IPS DF 4.7 (cell line): ENCODE results near the gene THOC5.

Experiments
- DNase-seq: peaks from one replicate; pipeline ENCODE4 v3.0.0-alpha.2; 2013; ENCODE audit warnings: low spot score; ENCODE audit errors: extremely low read depth

Gene THOC5

GRCh38 chr22:29478326-29479276, 75.0 kb downstream of the THOC5 start:
- no peak for DNase-seq

- DNase-seq, result no peak
Observed at GRCh38 chr22:29477723-29478318, 75.7 kb downstream of the THOC5 start.

- no peak for DNase-seq
Observed at GRCh38 chr22:29476116-29476515, 77.4 kb downstream of the THOC5 start.

- no peak for DNase-seq
Observed at GRCh38 chr22:29475550-29475949, 78.0 kb downstream of the THOC5 start.

GRCh38 chr22:29473001-29473400, 80.6 kb downstream of the THOC5 start:
- DNase-seq, result no peak

GRCh38 chr22:29470159-29470855, 83.2 kb downstream of the THOC5 start:
- DNase-seq, result no peak

GRCh38 chr22:29469755-29470154, 83.8 kb downstream of the THOC5 start:
- DNase-seq, result no peak

- no peak for DNase-seq
Observed at GRCh38 chr22:29464581-29464980, 89.0 kb downstream of the THOC5 start.

GRCh38 chr22:29463629-29464028, 89.9 kb downstream of the THOC5 start:
- no peak for DNase-seq

- DNase-seq, result no peak
Observed at GRCh38 chr22:29461263-29461662, 92.3 kb downstream of the THOC5 start.

- no peak for DNase-seq
Observed at GRCh38 chr22:29459773-29460172, 93.8 kb downstream of the THOC5 start.

- no peak for DNase-seq
Observed at GRCh38 chr22:29458551-29458950, 95.0 kb downstream of the THOC5 start.

GRCh38 chr22:29457730-29458129, 95.8 kb downstream of the THOC5 start:
- DNase-seq, result no peak

GRCh38 chr22:29456211-29456671, 97.3 kb downstream of the THOC5 start:
- no peak for DNase-seq
